Renal pelvis (tissue), 4 donors: ENCODE measurements around the gene CD200R1. TPM values are rescaled to one million over a fixed set of nuclear protein-coding genes. Genes with fewer than 3 reads are reported as not detected.

ENCODE experiments used
- DNase-seq: peaks from one replicate; pipeline ENCODE4 v3.0.0-alpha.2; 2013
- polyA plus RNA-seq, 3 donors: library from polyadenylated mRNA; unstranded; fragments of 120-200 nt; gene quantifications; one replicate each; pipeline ENCODE4 v1.2.1, GENCODE V29; 2013; ENCODE audit not compliant: insufficient read length in 3 of 3

The CD200R1 gene
- polyA plus RNA-seq, 3 donors: 0.64 to 1.4 (median 0.67) TPM

DNA sequence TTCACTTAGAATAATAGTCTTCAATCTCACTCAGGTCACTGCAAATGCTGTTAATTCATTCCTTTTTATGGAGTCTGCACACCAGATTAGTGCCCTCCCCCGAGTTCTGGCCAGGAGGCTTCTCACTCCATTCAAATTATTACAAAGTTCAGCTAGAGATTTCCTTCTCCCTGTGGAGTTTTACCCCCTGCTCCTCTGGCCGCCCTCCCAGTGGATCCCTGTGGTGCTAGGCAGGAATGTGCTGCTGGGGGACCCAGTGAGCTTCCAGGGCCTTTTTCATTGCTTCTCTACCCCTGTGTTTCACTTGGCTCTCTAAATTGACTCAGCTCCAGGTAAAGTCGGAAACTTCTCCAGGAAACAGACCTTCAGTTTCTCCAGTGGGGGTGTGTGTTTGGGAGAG, 85.5 kb downstream of the CD200R1 start:
- no peak for DNase-seq

DNA sequence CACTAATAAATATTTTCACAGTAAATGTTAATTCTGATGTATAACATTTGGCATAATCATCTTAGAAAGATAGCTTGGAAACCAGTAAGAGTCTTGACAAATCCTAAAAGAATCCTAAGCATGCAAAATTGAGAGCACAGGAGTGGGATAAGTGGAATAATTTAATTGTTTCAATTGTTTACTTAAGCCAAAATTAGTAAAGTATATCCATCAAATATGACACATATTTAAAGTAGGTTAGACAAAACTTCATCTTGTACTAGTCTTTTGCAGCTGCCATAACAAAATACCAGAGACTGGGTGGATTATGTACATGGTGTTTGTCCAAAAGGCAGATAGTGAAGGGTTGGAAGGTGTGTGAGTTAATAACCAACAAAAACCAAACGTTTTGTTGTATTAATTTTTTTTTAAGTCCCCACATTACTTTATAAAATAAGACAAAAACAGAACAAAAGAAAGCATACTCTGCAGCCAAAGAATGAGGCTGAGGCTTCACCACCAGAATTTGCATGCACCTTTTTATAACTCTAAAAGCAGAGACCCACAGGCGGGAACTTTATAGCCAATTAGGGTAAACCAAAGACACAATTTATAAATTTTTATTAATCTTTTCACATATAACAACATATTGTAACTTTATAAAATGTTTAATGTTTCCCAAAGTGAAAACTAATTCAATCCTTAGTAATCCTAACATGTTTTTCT, 86.4 kb downstream of the CD200R1 start:
- no peak for DNase-seq

DNA sequence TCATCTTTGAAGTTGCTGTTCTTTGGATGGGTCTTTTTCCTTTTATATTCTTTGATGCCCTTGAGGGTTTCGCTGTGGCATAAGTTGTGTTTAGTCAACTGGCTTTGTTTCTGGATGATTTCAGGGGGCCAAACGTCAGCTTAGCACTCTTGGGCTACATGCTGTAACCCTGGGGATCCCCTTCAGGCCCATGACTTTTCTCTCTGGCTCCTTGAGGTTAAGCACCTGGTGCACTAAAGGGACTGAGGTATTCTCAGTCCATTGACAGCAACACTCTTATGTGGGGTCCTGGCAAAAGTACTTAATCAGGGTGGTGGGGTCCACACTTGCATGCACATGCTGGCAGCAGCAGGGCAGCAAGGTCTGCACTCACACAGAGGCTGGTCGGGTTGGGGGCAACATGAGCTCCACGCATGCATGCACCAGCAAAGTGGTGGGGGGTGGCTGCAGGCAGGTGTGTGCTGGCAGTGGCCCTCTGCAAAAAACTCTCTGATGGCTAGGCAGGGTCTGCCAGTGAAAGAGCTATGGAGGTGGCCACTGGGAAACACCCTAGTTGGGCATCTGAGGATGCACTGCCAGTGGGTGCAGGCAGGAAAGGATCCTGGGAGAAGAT, 90.1 kb downstream of the CD200R1 start:
- no peak for DNase-seq

DNA sequence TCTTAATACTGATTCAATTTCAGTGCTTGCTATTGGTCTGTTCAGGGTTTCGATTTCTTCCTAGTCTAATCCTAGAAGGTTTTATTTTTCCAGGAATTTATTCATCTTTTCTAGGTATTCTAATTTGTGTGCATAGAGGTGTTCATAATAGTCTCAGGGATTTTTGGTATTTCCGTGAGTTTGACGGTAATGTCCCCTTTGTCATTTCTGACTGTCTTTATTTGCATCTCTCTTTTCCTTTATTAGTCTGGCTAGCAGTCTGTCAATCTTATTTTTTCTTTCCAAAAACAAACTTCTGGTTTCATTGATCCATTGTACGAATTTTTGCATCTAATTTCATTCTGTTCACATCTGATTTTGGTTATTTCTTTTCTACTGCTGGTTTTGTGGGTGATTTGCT, 93.0 kb downstream of the CD200R1 start:
- DNase-seq: no peak

DNA sequence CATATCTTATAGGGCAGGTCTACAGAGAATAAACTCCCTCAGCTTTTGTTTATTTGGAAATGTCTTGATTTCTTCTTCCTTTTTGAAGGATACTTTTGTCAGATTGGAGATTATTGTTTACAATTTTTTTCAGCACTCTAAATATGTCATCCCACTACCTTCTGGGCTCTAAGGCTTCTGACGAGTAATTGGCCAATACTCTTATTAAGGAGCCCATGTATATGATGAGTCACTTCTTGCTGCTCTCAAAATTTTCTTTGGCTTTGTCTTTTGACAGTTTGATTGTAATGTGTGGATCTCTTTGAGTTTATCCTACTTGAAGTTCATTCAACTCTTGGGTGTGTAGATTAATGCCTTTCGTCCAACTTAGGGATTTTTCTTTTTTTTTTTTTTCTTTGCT, 99.3 kb downstream of the CD200R1 start:
- no peak for DNase-seq

DNA sequence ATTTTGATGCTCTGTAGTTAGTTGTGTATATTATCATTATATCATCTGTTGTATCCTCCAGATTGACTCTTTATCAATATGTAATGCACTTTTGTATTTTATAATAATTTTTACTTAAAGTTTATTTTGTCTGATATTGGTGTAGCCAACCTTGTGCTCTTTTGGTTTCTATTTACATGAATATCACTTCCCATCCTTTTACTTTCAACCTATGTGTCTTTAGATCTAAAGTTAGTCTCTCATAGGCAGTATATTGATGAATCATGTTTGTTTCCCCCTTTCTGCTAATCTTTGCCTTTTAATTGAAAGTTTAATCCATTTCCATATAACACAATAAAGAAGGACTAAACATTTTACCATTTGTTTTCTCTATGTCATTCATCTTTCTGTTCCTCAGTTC, 100.2 kb downstream of the CD200R1 start:
- DNase-seq: no peak

DNA sequence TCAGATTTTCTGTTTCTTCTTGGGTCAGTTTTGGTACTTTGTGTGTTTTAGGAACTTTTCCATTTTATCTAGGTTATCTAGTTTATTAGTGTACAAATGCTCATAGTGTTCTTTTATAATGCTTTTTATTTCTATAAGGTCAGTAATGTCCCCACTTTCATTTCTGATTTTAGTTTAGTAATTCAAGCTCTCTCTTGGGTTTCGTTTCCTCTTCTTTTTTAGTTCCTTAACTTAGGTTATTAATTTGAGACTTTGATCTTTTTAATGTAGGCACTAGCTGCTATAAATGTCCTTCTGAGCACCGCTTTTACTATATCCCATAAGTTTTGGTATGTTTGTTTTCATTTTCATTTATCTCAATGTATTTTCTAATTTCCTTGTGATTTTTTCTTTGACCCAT, 101.3 kb downstream of the CD200R1 start:
- no peak for DNase-seq

DNA sequence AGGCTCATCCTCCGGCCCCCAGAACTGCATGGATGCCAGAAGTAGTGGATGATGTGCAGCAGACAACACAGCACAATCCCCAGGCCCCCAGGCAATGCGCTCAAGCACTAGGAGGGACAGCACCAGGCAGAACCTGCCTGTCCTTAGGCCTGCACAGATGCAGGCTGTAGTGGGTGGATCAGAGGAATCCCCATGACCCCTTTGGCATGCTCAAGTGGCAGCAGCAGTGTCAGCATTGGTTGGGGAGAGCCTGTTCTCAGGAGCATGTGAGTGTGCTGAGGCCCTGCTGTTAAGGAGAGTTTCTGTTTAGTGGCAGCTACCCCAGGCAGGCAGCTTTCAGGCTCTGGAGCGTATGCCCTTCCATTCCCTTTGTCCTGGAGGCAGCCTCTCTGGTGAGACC, 103.2 kb downstream of the CD200R1 start:
- no peak for DNase-seq

Other genes with a start within 250 kb of the CD200R1 start
- not detected for gene CD200R1L, start 128.2 kb downstream of the CD200R1 start, polyA plus RNA-seq
- 10 to 100 TPM; 22.2 to 23.5 (median 23.3) TPM for gene GTPBP8, start 15.9 kb upstream of the CD200R1 start, polyA plus RNA-seq
- 10 to 100 TPM; 20.7 to 30.7 (median 24.2) TPM for gene BOC, start 236.5 kb upstream of the CD200R1 start, polyA plus RNA-seq